GM13977 (cell line): Measurements from ENCODE around the gene CDKL5.

Experiments
- DNase-seq: peaks from one replicate; pipeline ENCODE4 v3.0.0; 2012; ENCODE audit warnings: low spot score
- CTCF ChIP-seq: IDR thresholded peaks from 2 replicates; pipeline ENCODE4 v1.5.1; 2012; ENCODE audit warnings: mild to moderate bottlenecking, control low read depth; ENCODE audit not compliant: insufficient read depth; ENCODE audit errors: extremely low read depth, missing control alignments
- in situ Hi-C: fragments of 300-500 bp; cut with MboI; formaldehyde crosslinking; loops from one replicate; pipeline ENCODE4 v1.12.0; 2022; ENCODE audit warnings: low sequenced_read_pairs, low pct_unique_long_range_greater_than_20kb, mixed read lengths, inconsistent platforms; ENCODE audit not compliant: unreplicated experiment

CDKL5 gene

GRCh38 chrX:18448416-18448815, 23.0 kb downstream of the CDKL5 start:
- TF ChIP-seq CTCF = no peak
- in situ Hi-C loops = no loop called here
- DNase-seq = no peak

DNA sequence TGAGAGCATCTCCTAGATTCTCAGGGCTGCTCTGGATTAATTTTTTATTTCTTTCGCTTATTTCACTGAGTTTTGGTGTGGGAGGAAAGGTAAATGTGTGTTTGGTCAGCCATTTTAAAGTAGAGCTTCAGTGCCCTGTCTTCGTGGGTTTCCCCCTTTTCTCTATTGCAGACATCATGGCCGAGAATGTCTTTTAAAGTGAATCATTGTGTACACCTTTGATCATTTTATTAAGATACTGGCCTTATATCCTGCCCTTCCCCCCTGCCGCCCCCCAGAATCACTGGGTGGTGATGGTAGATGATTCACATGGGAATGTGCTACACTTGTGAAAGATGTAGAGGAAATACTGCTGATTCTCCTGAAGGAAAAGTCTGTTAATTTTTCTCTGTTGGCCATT, 23.8 kb downstream of the CDKL5 start:
- in situ Hi-C loops = no loop called here
- no peak for TF ChIP-seq CTCF
- no peak for DNase-seq

DNA sequence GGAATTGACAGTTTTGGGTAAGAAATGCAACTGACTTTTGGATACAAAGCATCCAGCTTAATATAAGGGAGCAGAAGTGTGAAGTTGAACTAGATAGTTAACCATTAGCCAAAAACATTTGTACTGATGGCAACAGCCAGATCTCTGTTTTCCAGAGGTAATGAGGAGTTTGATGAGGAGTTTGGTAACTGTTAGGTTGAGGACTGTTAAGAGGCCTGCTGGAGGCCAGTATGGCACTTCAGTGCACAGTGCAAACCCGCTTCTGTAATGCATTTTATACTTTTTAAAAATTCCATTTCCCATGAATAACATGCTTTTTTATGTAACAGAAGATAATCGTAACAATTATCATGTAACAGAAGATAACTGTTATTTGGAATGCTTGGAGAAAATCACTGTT, 30.0 kb downstream of the CDKL5 start:
- in situ Hi-C loops = no loop called here
- no peak for DNase-seq
- TF ChIP-seq CTCF = no peak

DNA sequence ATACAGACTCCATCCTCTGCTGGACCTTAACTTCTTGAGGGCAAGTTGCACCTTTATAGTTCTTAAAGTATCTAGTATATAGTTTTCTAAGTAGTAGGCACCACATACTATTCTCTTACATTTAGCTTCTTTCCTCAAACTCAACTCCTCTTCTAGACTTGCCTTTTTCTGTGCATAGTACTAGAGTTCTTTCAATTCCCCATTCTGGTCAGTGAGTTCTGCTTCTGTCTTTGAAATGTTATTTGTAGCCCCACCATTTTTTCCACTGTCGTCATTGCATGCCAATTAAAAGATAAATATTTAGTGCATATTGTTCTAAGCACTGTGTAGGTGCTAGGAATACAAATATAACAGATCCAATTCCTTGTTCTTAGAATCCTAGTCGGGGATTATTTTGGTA, 31.6 kb downstream of the CDKL5 start:
- no peak for TF ChIP-seq CTCF
- in situ Hi-C loops = no loop called here
- no peak for DNase-seq

DNA sequence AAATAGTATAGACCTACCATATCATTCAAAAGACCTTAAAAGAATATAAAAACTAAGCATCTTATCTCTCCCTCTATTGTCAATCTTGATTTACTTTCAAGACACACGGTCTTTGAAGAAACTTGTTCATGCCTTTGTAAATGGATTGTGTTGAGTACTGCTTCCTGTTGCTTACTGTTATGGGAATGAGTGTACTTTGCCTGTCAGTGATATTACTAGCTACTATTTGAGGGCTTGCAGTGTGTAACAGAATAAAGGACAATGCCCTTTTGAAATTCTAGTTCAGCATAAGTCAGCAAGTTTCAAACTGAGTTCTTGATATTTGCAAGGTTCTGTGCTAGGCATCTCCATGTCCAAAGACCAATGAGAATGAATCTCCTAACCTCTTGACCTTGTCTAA, 36.0 kb downstream of the CDKL5 start:
- in situ Hi-C loops = no loop called here
- DNase-seq = no peak
- TF ChIP-seq CTCF = no peak

GRCh38 chrX:18464499-18464898, 39.1 kb downstream of the CDKL5 start:
- DNase-seq = no peak
- no peak for TF ChIP-seq CTCF
- in situ Hi-C loops = no loop called here

DNA sequence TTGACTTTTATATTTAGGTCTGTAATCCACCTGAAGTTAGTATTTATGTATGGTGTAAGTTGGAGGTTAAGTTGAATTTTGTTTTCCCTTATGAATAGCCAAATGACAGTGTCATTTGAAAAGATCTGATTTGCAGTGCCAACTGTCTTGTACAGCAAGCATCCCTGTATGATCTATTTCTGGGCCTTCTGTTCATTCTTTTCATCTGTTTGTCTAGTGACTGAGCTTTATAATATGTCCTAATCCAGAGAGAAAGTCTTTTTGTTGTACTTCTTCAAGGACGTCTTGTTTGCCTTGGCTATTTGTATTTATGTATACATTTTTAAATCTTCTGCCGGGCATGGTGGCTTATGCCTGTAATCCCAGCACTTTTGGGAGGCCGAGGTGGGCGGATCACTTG, 39.6 kb downstream of the CDKL5 start:
- no peak for DNase-seq
- TF ChIP-seq CTCF = no peak
- in situ Hi-C loops = no loop called here
